Adipocyte (in vitro differentiated cells): ENCODE results near the gene RNASEH2A.

Experiments used
- DNase-seq: peaks from one replicate; pipeline ENCODE4 v3.0.0-alpha.2; 2015; ENCODE audit warnings: low read depth
- H3K27me3 ChIP-seq: replicated peaks from 2 replicates; pipeline ENCODE4 v1.7.0; 2013; ENCODE audit warnings: mild to moderate bottlenecking, low read length, moderate library complexity; ENCODE audit not compliant: control insufficient read depth, insufficient read depth
- H3K36me3 ChIP-seq: 2 replicates; pipeline ENCODE4 v1.7.0; 2013; ENCODE audit warnings: low read length, mild to moderate bottlenecking, moderate library complexity; ENCODE audit not compliant: control insufficient read depth, insufficient read depth, severe bottlenecking
- H3K4me1 ChIP-seq: 2 replicates; pipeline ENCODE4 v1.7.0; 2013; ENCODE audit warnings: mild to moderate bottlenecking, low read length, moderate library complexity; ENCODE audit not compliant: control insufficient read depth, insufficient read depth
- H3K4me3 ChIP-seq: 2 replicates; pipeline ENCODE4 v1.7.0; 2013; ENCODE audit warnings: mild to moderate bottlenecking, low read length, moderate library complexity
- H3K9ac ChIP-seq: 2 replicates; pipeline ENCODE4 v1.7.0; 2013; ENCODE audit warnings: mild to moderate bottlenecking, low read length, moderate library complexity
- H3K9me3 ChIP-seq: 2 replicates; pipeline ENCODE4 v1.7.0; 2013; ENCODE audit warnings: mild to moderate bottlenecking, low read length, moderate library complexity; ENCODE audit not compliant: control insufficient read depth

RNASEH2A gene

DNA sequence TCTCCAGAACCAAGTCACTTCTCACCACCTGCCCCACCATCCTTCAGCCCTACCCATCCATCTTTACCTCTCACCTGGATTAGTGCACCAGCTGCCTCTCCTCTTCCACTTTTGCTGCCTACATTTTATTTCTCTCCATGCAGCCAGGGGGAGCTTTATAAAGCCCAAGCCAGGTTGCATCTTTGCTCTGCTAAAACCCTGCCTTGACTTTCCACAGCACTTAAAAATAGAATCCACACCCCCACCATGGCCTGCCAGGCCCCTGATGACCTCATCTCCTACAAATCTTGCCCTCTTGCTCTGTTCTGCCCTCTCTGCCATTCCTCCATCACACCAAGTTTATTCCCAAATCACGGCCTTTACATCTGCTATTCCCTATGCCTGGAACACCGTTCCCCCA lies 32.8 kb upstream of the RNASEH2A start:
- H3K9me3 ChIP-seq = no peaks in the 10 kb centered on the region
- H3K4me3 ChIP-seq = no peak overlapping the region
- peaks cover 8% of the 10 kb centered on the region for H3K36me3 ChIP-seq
- peaks cover 46% of the 10 kb centered on the region for H3K4me1 ChIP-seq
- H3K27me3 ChIP-seq = no peaks in the 10 kb centered on the region
- H3K9ac ChIP-seq = peak overlapping the region; percentile 92
- DNase-seq = peak; percentile 41

- Histone ChIP-seq H3K4me1 (peaks cover 59% of the 10 kb centered on the region), H3K9ac (peak within 1 kb of the TSS; percentile 92), H3K27me3 (no peaks in the 10 kb centered on the region), H3K4me3 (peak within 1 kb of the TSS; percentile 90), H3K36me3 (peaks cover 8% of the 10 kb centered on the region), H3K9me3 (no peaks in the 10 kb centered on the region)
- DNase-seq = no peak
Measured at GRCh38 chr19:12774588-12775555, 31.5 kb upstream of the RNASEH2A start, which contains the start of gene HOOK2. TSS of gene HOOK2 (minus strand) at chr19:12775552. CDS start at chr19:12775449, 103 bp downstream.

DNA sequence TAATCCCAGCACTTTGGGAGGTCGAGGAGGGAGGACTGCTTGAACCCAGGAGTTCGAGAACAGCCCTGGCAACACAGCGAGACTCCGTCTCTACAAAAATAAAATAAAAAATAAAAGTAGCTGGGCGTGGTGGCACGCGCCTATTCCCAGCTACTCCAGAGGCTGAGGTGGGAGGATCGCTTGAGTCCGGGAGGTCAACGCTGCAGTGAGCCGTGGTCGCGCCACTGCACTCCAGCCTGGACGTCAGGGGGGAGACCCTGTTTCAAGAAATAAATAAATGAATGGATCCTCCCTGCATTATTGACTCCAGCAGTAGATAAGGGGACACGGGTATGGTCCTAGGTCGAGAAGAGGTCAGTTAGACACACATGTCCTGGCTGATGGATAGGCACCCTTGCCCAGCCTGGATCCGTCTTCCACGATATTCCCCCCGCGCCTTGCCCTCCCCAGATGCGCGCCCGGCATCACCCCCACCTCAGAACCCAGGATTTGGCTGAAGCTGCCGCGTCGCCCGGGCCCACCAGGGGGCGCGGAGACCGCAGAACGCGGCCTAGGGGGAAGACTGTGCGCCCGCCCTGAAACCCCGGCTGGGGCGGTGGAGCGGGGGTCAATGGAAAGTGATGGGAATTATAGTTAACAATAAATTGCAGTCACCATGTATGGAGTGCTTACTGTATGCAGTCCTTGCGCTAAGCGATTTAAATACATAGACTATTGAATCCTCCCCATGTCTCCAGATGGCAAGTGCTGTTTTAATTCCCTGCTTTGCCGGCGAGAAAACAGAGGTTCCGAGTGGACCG lies 29.0 kb upstream of the RNASEH2A start:
- H3K36me3 ChIP-seq = no peaks in the 10 kb centered on the region
- no peaks in the 10 kb centered on the region for H3K9me3 ChIP-seq
- H3K27me3 ChIP-seq = no peaks in the 10 kb centered on the region
- peak overlapping the region; percentile 92 for H3K9ac ChIP-seq
- peaks cover 60% of the 10 kb centered on the region for H3K4me1 ChIP-seq
- peak overlapping the region; percentile 83 for H3K4me3 ChIP-seq
- DNase-seq = peak; percentile 95

DNA sequence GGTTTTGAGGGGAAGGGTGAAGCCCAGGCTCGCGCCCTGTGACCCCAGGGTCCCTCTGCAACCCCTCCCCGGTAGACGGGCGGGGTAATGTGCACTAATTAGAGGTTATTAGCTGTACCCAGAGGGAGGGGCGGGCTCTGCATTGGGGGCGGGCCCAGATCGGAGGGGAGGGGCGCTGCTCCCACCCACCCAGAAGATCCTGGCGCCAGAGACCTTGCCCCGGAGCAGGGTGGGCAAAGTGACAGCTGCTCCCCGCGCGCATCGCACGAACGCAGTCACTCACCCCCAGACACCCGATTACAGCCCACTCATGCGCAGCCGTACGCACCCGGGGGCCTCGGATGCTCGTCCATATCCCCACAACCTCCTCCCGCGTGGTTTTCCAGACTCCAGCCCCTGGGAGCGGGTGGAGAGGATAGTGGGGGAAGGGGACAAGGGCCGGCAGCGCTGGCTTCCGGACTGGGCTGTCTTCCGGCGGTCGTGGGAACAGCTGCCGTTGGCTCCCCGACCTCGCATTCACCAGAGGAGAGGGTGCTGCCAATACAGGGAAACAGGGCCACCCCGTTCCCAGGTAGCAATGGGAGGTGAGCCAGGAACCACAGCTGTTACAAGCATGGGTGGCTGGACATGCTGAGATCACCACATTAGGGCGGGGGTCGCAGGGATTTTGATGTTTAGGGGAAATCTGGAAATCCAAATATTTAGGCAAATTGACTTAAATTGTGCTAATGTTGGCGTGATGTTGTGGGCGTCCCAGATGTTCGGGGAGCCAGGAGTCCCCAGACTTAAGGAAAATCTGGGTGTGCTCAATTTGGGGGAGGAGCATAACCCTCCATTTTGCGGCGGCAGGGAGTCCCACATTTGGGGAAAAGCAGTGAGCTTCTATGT lies 28.1 kb upstream of the RNASEH2A start:
- H3K36me3 ChIP-seq = no peaks in the 10 kb centered on the region
- peak overlapping the region; percentile 92 for H3K9ac ChIP-seq
- peak overlapping the region; percentile 83 for H3K4me3 ChIP-seq
- DNase-seq = peak; percentile 85
- H3K9me3 ChIP-seq = no peaks in the 10 kb centered on the region
- peaks cover 57% of the 10 kb centered on the region for H3K4me1 ChIP-seq
- no peaks in the 10 kb centered on the region for H3K27me3 ChIP-seq

- peak overlapping the region; percentile 92 for H3K9ac ChIP-seq
- H3K9me3 ChIP-seq = no peaks in the 10 kb centered on the region
- H3K4me1 ChIP-seq = peaks cover 56% of the 10 kb centered on the region
- H3K4me3 ChIP-seq = peak overlapping the region; percentile 83
- no peak for DNase-seq
- no peaks in the 10 kb centered on the region for H3K27me3 ChIP-seq
- no peaks in the 10 kb centered on the region for H3K36me3 ChIP-seq
Measured at GRCh38 chr19:12778905-12779161, 27.6 kb upstream of the RNASEH2A start.

DNA sequence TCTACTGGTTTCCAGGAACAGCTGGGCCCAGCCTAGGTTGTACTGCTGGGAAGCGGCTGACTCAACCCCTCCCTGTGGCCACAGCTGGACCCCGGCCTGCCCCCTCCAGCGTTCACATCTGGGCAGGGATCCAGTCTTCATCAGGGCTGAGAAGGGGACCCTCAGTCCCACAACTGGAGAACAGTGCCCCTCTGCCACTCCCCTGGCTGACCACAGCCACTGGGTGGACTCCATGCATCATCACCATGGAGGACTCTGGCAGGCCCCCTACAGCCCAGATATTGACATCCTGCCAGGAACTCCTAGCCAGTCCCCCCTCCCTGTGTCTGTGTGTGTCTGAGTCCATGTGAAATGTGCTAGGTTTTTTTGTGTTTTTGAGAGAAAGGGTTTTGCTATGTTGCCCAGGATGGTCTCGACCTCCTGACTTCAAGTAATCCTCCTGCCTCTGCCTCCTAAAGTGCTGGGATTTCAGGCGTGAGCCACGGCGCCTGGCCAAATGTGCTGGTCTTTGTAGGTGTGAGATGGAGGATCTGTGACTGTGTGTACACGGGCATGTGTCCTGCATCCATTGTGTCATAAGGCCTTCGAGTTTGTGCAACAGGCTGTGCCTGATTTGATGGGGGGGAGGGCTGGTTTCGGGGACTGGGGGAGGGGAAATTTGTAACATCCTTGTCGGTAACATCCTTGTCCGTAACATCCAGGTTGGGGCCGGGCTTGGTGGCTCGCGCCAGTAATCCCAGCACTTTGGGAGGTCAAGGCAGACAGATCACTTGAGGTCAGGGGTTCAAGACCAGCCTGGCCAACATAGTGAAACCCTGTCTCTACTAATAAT lies 27.0 kb upstream of the RNASEH2A start:
- Histone ChIP-seq H3K36me3 (no peaks in the 10 kb centered on the region), H3K9ac (peak overlapping the region; percentile 92), H3K27me3 (no peaks in the 10 kb centered on the region), H3K9me3 (no peaks in the 10 kb centered on the region), H3K4me1 (peaks cover 50% of the 10 kb centered on the region), H3K4me3 (peak overlapping the region; percentile 83)
- peak; percentile 87 for DNase-seq

DNA sequence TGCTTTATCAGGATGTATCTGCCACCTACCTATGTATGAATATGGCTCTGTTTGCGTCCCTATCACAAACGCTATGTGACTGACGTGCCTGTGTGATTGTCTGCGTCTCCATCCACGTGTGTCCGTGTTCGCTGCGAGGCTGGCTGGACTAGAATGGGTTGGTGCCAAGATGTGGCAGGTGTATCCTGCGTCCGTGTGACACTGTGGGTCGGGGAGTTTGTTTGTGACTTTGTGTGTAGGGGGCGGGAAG lies 24.3 kb upstream of the RNASEH2A start:
- no peaks in the 10 kb centered on the region for H3K9me3 ChIP-seq
- H3K9ac ChIP-seq = peak overlapping the region; percentile 87
- peak overlapping the region; percentile 80 for H3K4me3 ChIP-seq
- H3K27me3 ChIP-seq = no peaks in the 10 kb centered on the region
- no peak for DNase-seq
- peaks cover 58% of the 10 kb centered on the region for H3K4me1 ChIP-seq
- no peaks in the 10 kb centered on the region for H3K36me3 ChIP-seq

DNA sequence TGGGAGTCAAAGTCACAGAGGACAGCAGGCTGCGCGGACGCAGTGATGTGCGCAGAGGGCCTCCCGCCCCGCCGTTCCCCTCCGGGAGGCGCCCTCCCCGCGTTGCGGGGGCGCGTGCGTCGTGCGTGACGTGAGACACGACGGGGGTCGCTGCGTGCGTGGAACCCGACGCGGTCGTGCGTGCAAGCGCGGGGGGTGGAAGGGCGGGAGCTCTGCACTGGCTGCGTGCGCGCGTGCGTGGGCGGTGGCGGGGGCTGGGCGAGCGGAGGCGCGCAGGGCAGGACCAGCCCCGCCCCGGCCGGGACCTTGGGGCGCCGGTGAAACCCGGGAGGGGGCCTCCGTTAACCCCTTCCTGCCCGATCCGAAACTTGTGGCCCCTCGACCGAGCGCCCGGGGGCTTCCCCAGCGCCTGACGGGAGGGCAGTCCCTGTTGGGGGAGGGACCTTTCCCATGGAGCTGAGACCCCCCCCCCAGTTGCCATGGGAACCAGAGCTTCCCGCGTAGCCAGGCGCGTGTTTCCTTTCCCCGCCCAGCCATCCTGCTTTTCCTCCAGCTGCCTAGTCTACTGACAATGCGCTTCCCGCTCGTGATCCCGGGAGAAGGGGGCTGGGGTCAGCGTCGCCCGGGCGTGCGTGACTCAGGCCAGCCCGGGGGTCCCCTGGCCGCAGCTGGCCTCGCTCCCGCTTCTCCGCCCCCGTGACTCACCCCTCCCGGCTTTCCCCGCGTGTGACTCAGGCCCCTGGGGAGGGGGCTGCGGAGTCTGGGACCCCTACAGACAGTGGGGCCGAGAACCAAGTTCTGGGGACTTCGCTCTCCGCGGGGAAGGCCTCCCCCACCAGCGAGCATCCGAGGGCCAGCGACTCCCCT lies 23.7 kb upstream of the RNASEH2A start:
- Histone ChIP-seq H3K4me1 (peaks cover 59% of the 10 kb centered on the region), H3K4me3 (peak overlapping the region; percentile 80), H3K27me3 (no peaks in the 10 kb centered on the region), H3K9ac (peak overlapping the region; percentile 87), H3K36me3 (no peaks in the 10 kb centered on the region), H3K9me3 (no peaks in the 10 kb centered on the region)
- DNase-seq = peak; percentile 89

- DNase-seq = no peak
- no peaks in the 10 kb centered on the region for H3K9me3 ChIP-seq
- peak overlapping the region; percentile 87 for H3K9ac ChIP-seq
- H3K36me3 ChIP-seq = no peaks in the 10 kb centered on the region
- no peak overlapping the region for H3K4me3 ChIP-seq
- H3K27me3 ChIP-seq = no peaks in the 10 kb centered on the region
- peaks cover 60% of the 10 kb centered on the region for H3K4me1 ChIP-seq
Measured at GRCh38 chr19:12783291-12783848, 23.0 kb upstream of the RNASEH2A start.
